Neural cell (in vitro differentiated cells): Measurements from ENCODE around the gene DNAJC18. TPM values are rescaled to one million over a fixed set of nuclear protein-coding genes. Genes with fewer than 3 reads are reported as not detected.

ENCODE experiments used
- H2AFZ ChIP-seq: fragments of 200-600, 300-800 bp; sonication (generic), shearing (Covaris generic); 2 replicates; pipeline ENCODE4 v1.6.0; 2014; ENCODE audit warnings: low read depth, mild to moderate bottlenecking, antibody characterized with exemption, low read length, moderate library complexity
- H3F3A ChIP-seq: fragments of 200-600 bp; shearing (Covaris generic); 2 replicates; pipeline ENCODE4 v1.6.1; 2016; ENCODE audit warnings: mild to moderate bottlenecking, moderate library complexity, mixed read lengths, antibody characterized with exemption, low read length; ENCODE audit not compliant: insufficient read depth, poor library complexity, severe bottlenecking
- H3K27ac ChIP-seq: fragments of 200-600, 300-800 bp; sonication (generic), shearing (Covaris generic); 2 replicates; pipeline ENCODE4 v1.5.1; 2014; ENCODE audit warnings: mild to moderate bottlenecking, low read length, moderate library complexity
- H3K27me3 ChIP-seq: fragments of 300-800, 200-600 bp; sonication (generic), shearing (Covaris generic); 2 replicates; pipeline ENCODE4 v1.6.0; 2014; ENCODE audit warnings: mild to moderate bottlenecking, low read depth, low read length, moderate library complexity; ENCODE audit not compliant: insufficient read depth
- H3K36me3 ChIP-seq: fragments of 300-800, 200-600 bp; sonication (generic), shearing (Covaris generic); 2 replicates; pipeline ENCODE4 v1.5.1; 2014; ENCODE audit warnings: mild to moderate bottlenecking, antibody characterized with exemption, low read length, moderate library complexity; ENCODE audit not compliant: insufficient read depth
- H3K4me2 ChIP-seq: fragments of 300-800, 200-600 bp; sonication (generic), shearing (Covaris generic); 2 replicates; pipeline ENCODE4 v1.6.0; 2014; ENCODE audit warnings: mild to moderate bottlenecking, low read length
- H3K4me3 ChIP-seq: fragments of 300-800, 200-600 bp; sonication (generic), shearing (Covaris generic); 2 replicates; pipeline ENCODE4 v1.5.1; 2014; ENCODE audit warnings: mild to moderate bottlenecking, low read length, moderate library complexity
- H3K79me2 ChIP-seq: fragments of 200-600 bp; shearing (Covaris generic); replicated peaks from 2 replicates; pipeline ENCODE4 v1.6.0; 2014; ENCODE audit warnings: mild to moderate bottlenecking, low read length, moderate library complexity; ENCODE audit not compliant: insufficient read depth
- H3K9ac ChIP-seq: fragments of 300-800, 200-600 bp; sonication (generic), shearing (Covaris generic); 2 replicates; pipeline ENCODE4 v1.6.1; 2016; ENCODE audit warnings: mild to moderate bottlenecking, low read length, mixed read lengths
- H3K9me2 ChIP-seq: fragments of 200-600 bp; shearing (Covaris generic); 2 replicates; pipeline ENCODE4 v1.6.1; 2016; ENCODE audit warnings: mild to moderate bottlenecking, low read length, mixed read lengths; ENCODE audit not compliant: insufficient read depth
- H3K9me3 ChIP-seq: fragments of 200-600, 300-800 bp; sonication (generic), shearing (Covaris generic); 2 replicates; pipeline ENCODE4 v1.6.1; 2016; ENCODE audit warnings: mild to moderate bottlenecking, mixed run types, low read length, moderate library complexity, mixed read lengths
- H4K20me1 ChIP-seq: fragments of 200-600 bp; shearing (Covaris generic); 2 replicates; pipeline ENCODE4 v1.6.1; 2016; ENCODE audit warnings: mild to moderate bottlenecking, mixed run types; ENCODE audit not compliant: insufficient read depth
- CTCF ChIP-seq: fragments of 450-650 bp; IDR thresholded peaks from 2 replicates; pipeline ENCODE4 v1.5.1; 2014; ENCODE audit warnings: antibody characterized with exemption, mild to moderate bottlenecking, moderate library complexity; ENCODE audit not compliant: poor library complexity, severe bottlenecking
- EP300 ChIP-seq: fragments of 450-650 bp; conservative IDR thresholded peaks from 2 replicates; pipeline ENCODE4 v1.6.1; 2014; ENCODE audit warnings: antibody characterized with exemption, mild to moderate bottlenecking, moderate library complexity; ENCODE audit not compliant: poor library complexity, severe bottlenecking
- EZH2 ChIP-seq: fragments of 200-600, 300-800 bp; shearing (Covaris generic), sonication (generic); IDR thresholded peaks from 2 replicates; pipeline ENCODE4 v1.6.1; 2014; ENCODE audit warnings: antibody characterized with exemption, low read length, borderline replicate concordance, mild to moderate bottlenecking; ENCODE audit not compliant: insufficient read depth, poor library complexity, severe bottlenecking
- MXI1 ChIP-seq: fragments of 450-650 bp; conservative IDR thresholded peaks from 2 replicates; pipeline ENCODE4 v1.6.1; 2014; ENCODE audit warnings: antibody characterized with exemption, mild to moderate bottlenecking; ENCODE audit not compliant: poor library complexity, severe bottlenecking
- POLR2AphosphoS5 ChIP-seq: IDR thresholded peaks from 2 replicates; pipeline ENCODE4 v1.6.1; 2012
- RAD21 ChIP-seq: fragments of 450-650 bp; conservative IDR thresholded peaks from 2 replicates; pipeline ENCODE4 v1.6.1; 2014; ENCODE audit warnings: antibody characterized with exemption, mild to moderate bottlenecking, moderate library complexity
- REST ChIP-seq: IDR thresholded peaks from 2 replicates; pipeline ENCODE4 v1.6.1; 2012; ENCODE audit warnings: borderline replicate concordance
- SMC3 ChIP-seq: fragments of 450-650 bp; conservative IDR thresholded peaks from 2 replicates; pipeline ENCODE4 v1.6.1; 2014; ENCODE audit warnings: antibody characterized with exemption, mild to moderate bottlenecking, moderate library complexity; ENCODE audit not compliant: poor library complexity
- TAF1 ChIP-seq: IDR thresholded peaks from 2 replicates; pipeline ENCODE4 v1.6.1; 2012; ENCODE audit warnings: low read depth
- polyA plus RNA-seq: library from polyadenylated mRNA; depleted of rRNA; stranded (reverse); fragments of >200 nt; gene quantifications from 2 replicates; pipeline ENCODE4 v1.2.3, GENCODE V29; 2014

The DNAJC18 gene
- polyA plus RNA-seq, 1 donor from 2014 or later: 44.4 TPM

DNA sequence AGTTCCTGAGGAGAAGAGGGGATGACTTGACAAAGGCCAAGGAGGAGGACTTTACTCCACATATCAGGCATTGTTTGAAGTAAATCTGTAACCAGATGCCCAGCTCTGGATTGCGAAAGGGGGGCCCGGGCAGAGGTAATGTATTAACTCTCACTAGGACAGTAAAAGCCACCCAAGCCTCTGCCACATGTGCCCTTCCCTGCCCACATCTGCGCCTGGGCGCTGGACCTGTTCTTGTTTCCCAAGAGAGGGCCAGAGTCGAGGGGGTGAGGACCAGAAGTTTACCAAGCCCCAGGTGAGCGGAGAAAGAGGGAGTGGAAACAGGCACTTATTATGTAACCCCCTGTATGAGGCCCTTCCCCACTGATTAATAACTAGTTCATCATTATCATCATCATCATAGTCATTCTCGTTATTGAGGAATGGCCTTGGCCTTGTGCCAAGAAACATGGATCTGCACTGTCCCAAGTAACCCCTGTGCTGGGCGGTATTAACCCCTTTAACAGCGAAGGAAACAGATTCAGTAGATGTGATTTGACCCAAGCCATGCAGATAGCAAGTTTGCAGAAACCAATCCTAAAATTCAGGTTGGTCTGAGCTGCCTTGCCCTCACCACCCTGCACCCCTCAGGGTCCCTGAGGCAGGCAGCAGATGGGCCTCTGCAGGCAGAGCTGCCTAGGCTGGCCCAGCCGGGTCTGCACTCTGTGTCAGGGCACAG lies 55.9 kb downstream of the DNAJC18 start, which contains the start of gene SLC23A1:
Gene SLC23A1, minus strand, starts transcription at position 23 of the 718 bp plus-strand sequence. CDS start 44 bp downstream, outside the sequence.
- H3K4me3 ChIP-seq: no peak within 1 kb of the TSS
- H4K20me1 ChIP-seq: no peaks in the 10 kb centered on the region
- no peak within 1 kb of the TSS for H3K4me2 ChIP-seq
- H2AFZ ChIP-seq: no peak within 1 kb of the TSS
- H3K9me3 ChIP-seq: no peaks in the 10 kb centered on the region
- no peak within 1 kb of the TSS for H3K9ac ChIP-seq
- TF ChIP-seq TAF1 (no peak), CTCF (no peak), SMC3 (no peak), EZH2 (no peak), REST (no peak), EP300 (no peak), MXI1 (no peak), RAD21 (no peak)
- no peak within 1 kb of the TSS for H3K27ac ChIP-seq
- H3K27me3 ChIP-seq: no peaks in the 10 kb centered on the region
- no peaks in the 10 kb centered on the region for H3F3A ChIP-seq
- H3K9me2 ChIP-seq: no peaks in the 10 kb centered on the region
- H3K79me2 ChIP-seq: no peaks in the 10 kb centered on the region
- H3K36me3 ChIP-seq: no peaks in the 10 kb centered on the region

- no peaks in the 10 kb centered on the region for H3K9me3 ChIP-seq
- no peak overlapping the region for H2AFZ ChIP-seq
- TF ChIP-seq TAF1 (no peak), POLR2AphosphoS5 (no peak), EZH2 (no peak), EP300 (no peak), SMC3 (no peak), MXI1 (no peak), REST (no peak)
- no peaks in the 10 kb centered on the region for H3K36me3 ChIP-seq
- H3K4me2 ChIP-seq: no peak overlapping the region
- H3K79me2 ChIP-seq: no peaks in the 10 kb centered on the region
- H4K20me1 ChIP-seq: no peaks in the 10 kb centered on the region
- H3K4me3 ChIP-seq: no peak overlapping the region
- no peaks in the 10 kb centered on the region for H3K9me2 ChIP-seq
- H3K27ac ChIP-seq: no peak overlapping the region
- H3F3A ChIP-seq: no peaks in the 10 kb centered on the region
- H3K9ac ChIP-seq: no peak overlapping the region
- no peaks in the 10 kb centered on the region for H3K27me3 ChIP-seq
These were observed 56.5 kb downstream of the DNAJC18 start for GRCh38 chr5:139382807-139383206.
